Mucosa of descending colon (tissue), 3 donors: Measurements from ENCODE around the gene LRRK1. TPM values are rescaled to one million over a fixed set of nuclear protein-coding genes. Genes with fewer than 3 reads are reported as not detected.

Experiments used
- ATAC-seq: fragments of 200-7000 bp; cut with Tn5 transposase; one replicate; pipeline ENCODE4 v1.9.1; 2020; ENCODE audit warnings: mild to moderate bottlenecking, moderate library complexity
- DNase-seq, 3 donors: peaks; one replicate each; pipeline ENCODE4 v3.0.0-alpha.2; 2020
- H3K36me3 ChIP-seq: fragments of 200-600 bp; one replicate; pipeline ENCODE4 v1.8.0; 2021; ENCODE audit warnings: low read depth, mild to moderate bottlenecking
- H3K4me1 ChIP-seq: fragments of 200-600 bp; one replicate; pipeline ENCODE4 v1.8.0; 2021; ENCODE audit warnings: low read depth, mild to moderate bottlenecking
- H3K4me3 ChIP-seq: fragments of 200-600 bp; one replicate; pipeline ENCODE4 v1.8.0; 2021; ENCODE audit warnings: mild to moderate bottlenecking
- H3K9me3 ChIP-seq: fragments of 200-600 bp; one replicate; pipeline ENCODE4 v1.8.0; 2021; ENCODE audit warnings: mild to moderate bottlenecking
- intact Hi-C, 2 donors: fragments of 100-400 bp; cut with DNase I in 1 of 2; cut with micrococcal nuclease in 1 of 2; formaldehyde crosslinking; loops; one replicate each; pipeline versions ENCODE4 v1.11.0 to v1.11.1; 2022; cut with DNase I, micrococcal nuclease
- total RNA-seq, 3 donors: library from RNA; stranded (reverse); fragmentation: NEBNext Ultra II Directional in 2 of 3; extraction: Animal tissue kit (Norgen Biotek cat#: 25700) in 2 of 3; gene quantifications; one replicate each; pipeline versions ENCODE4 v1.2.1 to v1.2.4, GENCODE V29; 2021 to 2023
- TF ChIP-seq, protein P1 (sequence below): fragments of 200-600 bp; IDR thresholded peaks from one replicate; pipeline ENCODE4 v1.8.0; 2022; ENCODE audit warnings: antibody characterized with exemption, mild to moderate bottlenecking
- donor health status: DM: no; HTN: no; CAD: no; lungs with moderate emphysema.
- donor health status: DM: no; HTN: no; CAD: no.
- donor health status: DM: no; HTN: yes; CAD: no.

Gene LRRK1
- total RNA-seq, 3 donors from 2014 or later, result 43.7 to 60.1 (median 50.6) TPM

DNA sequence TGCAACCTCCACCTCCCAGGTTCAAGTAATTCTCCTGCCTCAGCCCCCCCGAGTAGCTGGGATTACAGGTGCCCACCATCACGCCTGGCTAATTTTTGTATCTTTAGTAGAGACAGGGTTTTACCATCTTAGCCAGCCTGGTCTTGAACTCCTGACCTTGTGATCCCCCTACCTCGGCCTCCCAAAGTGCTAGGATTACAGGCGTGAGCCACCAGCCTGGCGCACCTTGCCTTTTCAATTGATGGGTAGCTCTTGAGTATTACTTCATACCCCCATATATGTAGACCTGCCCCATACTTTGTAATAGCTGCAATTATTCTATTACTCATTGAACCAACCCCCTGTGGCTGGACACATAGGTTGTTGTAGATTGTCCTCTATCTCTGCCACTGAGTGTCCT lies 101.3 kb downstream of the LRRK1 start:
- ATAC-seq (no peak), DNase-seq (peak in 1 of 3 donors; percentile 0)
- Histone ChIP-seq H3K4me3 (no peak overlapping the region), H3K9me3 (no peaks in the 10 kb centered on the region), H3K4me1 (no peaks in the 10 kb centered on the region), H3K36me3 (no peaks in the 10 kb centered on the region)
- intact Hi-C loops, result no loop called here
- TF ChIP-seq, protein P1, sequence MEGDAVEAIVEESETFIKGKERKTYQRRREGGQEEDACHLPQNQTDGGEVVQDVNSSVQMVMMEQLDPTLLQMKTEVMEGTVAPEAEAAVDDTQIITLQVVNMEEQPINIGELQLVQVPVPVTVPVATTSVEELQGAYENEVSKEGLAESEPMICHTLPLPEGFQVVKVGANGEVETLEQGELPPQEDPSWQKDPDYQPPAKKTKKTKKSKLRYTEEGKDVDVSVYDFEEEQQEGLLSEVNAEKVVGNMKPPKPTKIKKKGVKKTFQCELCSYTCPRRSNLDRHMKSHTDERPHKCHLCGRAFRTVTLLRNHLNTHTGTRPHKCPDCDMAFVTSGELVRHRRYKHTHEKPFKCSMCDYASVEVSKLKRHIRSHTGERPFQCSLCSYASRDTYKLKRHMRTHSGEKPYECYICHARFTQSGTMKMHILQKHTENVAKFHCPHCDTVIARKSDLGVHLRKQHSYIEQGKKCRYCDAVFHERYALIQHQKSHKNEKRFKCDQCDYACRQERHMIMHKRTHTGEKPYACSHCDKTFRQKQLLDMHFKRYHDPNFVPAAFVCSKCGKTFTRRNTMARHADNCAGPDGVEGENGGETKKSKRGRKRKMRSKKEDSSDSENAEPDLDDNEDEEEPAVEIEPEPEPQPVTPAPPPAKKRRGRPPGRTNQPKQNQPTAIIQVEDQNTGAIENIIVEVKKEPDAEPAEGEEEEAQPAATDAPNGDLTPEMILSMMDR, result no peak

- H3K4me1 ChIP-seq, result no peaks in the 10 kb centered on the region
- TF ChIP-seq, protein P1, result no peak
- H3K4me3 ChIP-seq, result no peak overlapping the region
- intact Hi-C loops, result no loop called here
- DNase-seq, result peak in 1 of 3 donors; percentile 0
- no peaks in the 10 kb centered on the region for H3K36me3 ChIP-seq
- ATAC-seq, result no peak
- no peaks in the 10 kb centered on the region for H3K9me3 ChIP-seq
These were observed 101.8 kb downstream of the LRRK1 start for GRCh38 chr15:101020945-101021344.

- DNase-seq, result no peak
These were observed 103.1 kb downstream of the LRRK1 start for GRCh38 chr15:101022306-101022705.

GRCh38 chr15:101022876-101023275 lies 103.7 kb downstream of the LRRK1 start:
- intact Hi-C loops, result no loop called here
- DNase-seq (no peak), ATAC-seq (no peak)
- Histone ChIP-seq H3K4me3 (no peak overlapping the region), H3K9me3 (no peaks in the 10 kb centered on the region), H3K4me1 (no peaks in the 10 kb centered on the region), H3K36me3 (no peaks in the 10 kb centered on the region)
- TF ChIP-seq, protein P1, result no peak

More at GRCh38 chr15:101022306-101022705, 103.1 kb downstream of the LRRK1 start:
- Histone ChIP-seq H3K4me1 (no peaks in the 10 kb centered on the region), H3K4me3 (no peak overlapping the region), H3K9me3 (no peaks in the 10 kb centered on the region), H3K36me3 (no peaks in the 10 kb centered on the region)
- intact Hi-C loops, result no loop called here
- TF ChIP-seq, protein P1, result no peak
- ATAC-seq, result no peak

GRCh38 chr15:101023501-101024072 lies 104.4 kb downstream of the LRRK1 start:
- TF ChIP-seq, protein P1, result no peak
- Histone ChIP-seq H3K36me3 (no peaks in the 10 kb centered on the region), H3K4me1 (no peaks in the 10 kb centered on the region), H3K9me3 (no peaks in the 10 kb centered on the region), H3K4me3 (no peak overlapping the region)
- ATAC-seq (no peak), DNase-seq (peak in 1 of 3 donors; percentile 1)
- intact Hi-C loops, result no loop called here
